ENCODE results near the gene MRPL17. TPM values are rescaled to one million over a fixed set of nuclear protein-coding genes. Genes with fewer than 3 reads are reported as not detected.
"Not testable (repeated sequence)": the region's sequence is repeated elsewhere in the genome, so short reads cannot be mapped to it uniquely, and the experiment has no call there.

Gene MRPL17
- polyA plus RNA-seq, 1 experiment = 68.9 TPM

DNA sequence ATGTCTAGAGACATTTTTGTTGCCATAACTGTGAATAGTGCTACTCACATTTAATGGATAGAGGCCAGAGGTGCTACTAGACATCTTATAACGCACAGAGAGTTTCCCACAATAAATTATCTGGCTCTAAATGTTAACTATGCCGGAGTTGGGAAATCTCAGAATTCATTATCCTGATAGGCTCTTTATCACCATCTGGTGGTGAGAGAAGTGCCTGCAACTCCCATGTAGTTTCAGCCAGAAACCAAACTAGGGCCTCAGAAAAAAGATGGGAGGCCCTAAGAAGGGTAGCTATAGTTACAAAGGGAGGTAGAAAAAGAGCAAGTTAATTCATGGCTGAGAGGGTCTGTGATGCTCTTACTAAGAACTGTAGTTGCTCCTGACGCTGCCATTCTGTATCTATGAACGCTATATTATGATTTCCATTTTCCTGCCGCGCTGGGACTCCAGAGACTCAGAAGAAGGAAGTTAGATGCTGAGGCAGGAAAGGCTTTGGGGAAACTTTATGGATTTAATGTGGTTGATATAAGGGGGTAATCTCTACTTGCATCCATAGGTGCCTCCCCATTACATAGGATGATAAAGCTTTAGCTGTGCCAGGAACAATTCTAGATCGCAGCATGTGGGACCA, 22.9 kb upstream of the MRPL17 start:
- CTCF ChIA-PET = interaction anchor here (0.6 to 5.0 kb wide), 24 partner anchors 10 to 332 kb away, joined by 3 to 54 read pairs (median 5); partner anchors contain the start of gene ILK
- TF ChIP-seq, protein P1, sequence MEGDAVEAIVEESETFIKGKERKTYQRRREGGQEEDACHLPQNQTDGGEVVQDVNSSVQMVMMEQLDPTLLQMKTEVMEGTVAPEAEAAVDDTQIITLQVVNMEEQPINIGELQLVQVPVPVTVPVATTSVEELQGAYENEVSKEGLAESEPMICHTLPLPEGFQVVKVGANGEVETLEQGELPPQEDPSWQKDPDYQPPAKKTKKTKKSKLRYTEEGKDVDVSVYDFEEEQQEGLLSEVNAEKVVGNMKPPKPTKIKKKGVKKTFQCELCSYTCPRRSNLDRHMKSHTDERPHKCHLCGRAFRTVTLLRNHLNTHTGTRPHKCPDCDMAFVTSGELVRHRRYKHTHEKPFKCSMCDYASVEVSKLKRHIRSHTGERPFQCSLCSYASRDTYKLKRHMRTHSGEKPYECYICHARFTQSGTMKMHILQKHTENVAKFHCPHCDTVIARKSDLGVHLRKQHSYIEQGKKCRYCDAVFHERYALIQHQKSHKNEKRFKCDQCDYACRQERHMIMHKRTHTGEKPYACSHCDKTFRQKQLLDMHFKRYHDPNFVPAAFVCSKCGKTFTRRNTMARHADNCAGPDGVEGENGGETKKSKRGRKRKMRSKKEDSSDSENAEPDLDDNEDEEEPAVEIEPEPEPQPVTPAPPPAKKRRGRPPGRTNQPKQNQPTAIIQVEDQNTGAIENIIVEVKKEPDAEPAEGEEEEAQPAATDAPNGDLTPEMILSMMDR (IDR thresholded peaks at IDR 0.05; ENCODE audit: insufficient read depth, low read depth, low read length) = peak; percentile 94

DNA sequence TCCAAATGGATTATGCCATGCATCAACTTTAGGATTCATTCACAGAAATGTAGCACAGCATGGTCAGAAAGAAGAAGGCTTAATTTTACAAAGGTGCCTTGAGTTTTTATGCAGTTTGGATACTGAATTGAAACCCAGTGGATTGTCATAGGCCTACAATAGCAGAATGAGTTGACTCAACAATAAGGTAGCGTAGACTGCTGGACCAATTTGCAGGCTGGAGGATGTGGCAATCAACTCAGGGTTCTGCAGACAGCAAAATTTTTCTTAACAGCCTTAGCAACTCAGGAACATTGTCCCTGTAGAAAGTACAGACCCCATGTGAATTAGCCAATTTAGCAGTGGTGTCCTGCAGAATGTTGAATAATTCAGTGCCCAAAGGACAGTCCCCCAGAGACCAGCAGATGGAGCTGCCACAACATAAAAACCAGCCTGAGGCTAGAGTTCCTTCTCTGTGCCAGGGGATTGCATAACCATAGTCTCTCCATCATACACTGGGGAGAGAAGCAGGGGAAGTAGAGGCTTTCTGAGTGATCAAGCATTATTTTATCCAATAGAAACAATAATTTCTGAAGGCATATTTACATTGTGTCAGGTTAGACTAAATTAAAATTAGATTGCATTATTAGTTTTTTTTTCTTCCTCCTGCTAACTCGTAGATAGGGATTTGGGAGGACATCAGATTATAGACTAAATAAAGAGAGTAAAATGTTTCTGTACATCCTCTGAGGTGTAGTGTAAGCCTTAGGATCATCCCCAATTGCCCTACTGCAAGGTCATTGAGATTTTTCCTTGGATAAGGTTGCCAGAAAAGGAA, 20.3 kb upstream of the MRPL17 start:
- ChIA-PET CTCF (interaction anchor here (1.1 to 5.0 kb wide), 8 partner anchors 18 to 325 kb away, joined by 3 to 54 read pairs (median 6); no protein-coding TSS in a partner anchor), POLR2A (no interaction called here)
- no peak for DNase-seq (ENCODE audit: low read depth)
- Histone ChIP-seq H3K4me3 (ENCODE audit: low read depth, low read length) (no peak overlapping the region), H3K36me3 (ENCODE audit: control insufficient read depth, insufficient read depth, low read length) (no peaks in the 10 kb centered on the region), H3K27me3 (ENCODE audit: control insufficient read depth, insufficient read depth, low read length) (no peaks in the 10 kb centered on the region)
- TF ChIP-seq, protein P1 (IDR thresholded peaks at IDR 0.05; ENCODE audit: insufficient read depth, low read depth, low read length) = peak; percentile 79

More for the DNA sequence above, 22.9 kb upstream of the MRPL17 start:
- Histone ChIP-seq H3K4me3 (ENCODE audit: low read depth, low read length) (no peak overlapping the region), H3K27me3 (ENCODE audit: control insufficient read depth, insufficient read depth, low read length) (no peaks in the 10 kb centered on the region), H3K36me3 (ENCODE audit: control insufficient read depth, insufficient read depth, low read length) (no peaks in the 10 kb centered on the region)
- DNase-seq (ENCODE audit: low read depth) = no peak
- POLR2A ChIA-PET = no interaction called here

DNA sequence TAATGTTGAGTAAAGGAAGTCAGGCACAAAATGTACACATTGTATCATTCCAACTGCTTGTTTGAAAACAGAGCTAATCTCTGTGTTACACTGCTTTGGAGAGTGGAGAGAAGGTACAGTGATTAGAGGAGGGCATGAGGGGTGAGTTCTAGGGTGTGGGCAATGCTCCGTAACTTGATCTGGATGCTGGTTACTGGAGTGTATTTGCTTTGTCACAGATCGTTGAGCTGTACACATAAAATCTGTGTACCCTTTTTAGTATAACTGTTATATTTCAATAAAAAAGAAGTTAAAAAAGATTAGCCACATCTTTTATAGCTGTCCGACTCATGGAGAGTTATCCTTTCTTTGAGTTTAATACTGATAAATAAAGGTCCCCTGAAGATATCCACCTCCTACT, 18.8 kb upstream of the MRPL17 start:
- H3K36me3 ChIP-seq (ENCODE audit: control insufficient read depth, insufficient read depth, low read length); POLR2A ChIA-PET; DNase-seq (ENCODE audit: low read depth); H3K27me3 ChIP-seq (ENCODE audit: control insufficient read depth, insufficient read depth, low read length); H3K4me3 ChIP-seq (ENCODE audit: low read depth, low read length): not testable (repeated sequence)
- CTCF ChIA-PET = interaction anchor here (0.7 to 5.0 kb wide), 5 partner anchors 7 to 319 kb away, joined by 3 to 54 read pairs (median 5); no protein-coding TSS in a partner anchor

DNA sequence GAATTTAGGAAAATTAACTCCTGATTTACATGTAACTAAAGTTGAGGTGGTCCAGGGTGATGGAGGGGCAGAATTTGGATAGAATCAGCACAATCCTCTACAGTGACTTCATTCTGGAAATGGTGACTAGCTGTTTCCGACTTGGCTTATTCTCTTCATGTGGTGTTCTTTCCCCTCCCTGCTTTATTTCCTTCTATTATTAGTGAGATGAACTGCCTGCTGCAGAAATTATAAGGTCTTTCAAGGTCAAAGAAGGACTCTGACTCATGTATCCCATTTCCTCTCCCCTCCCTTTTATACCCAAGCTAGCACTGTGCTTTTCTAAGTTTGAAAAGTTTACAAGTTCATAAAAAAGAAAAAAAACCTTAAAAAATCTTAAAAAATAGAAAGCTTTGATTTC, 12.2 kb upstream of the MRPL17 start:
- Histone ChIP-seq H3K27me3 (ENCODE audit: control insufficient read depth, insufficient read depth, low read length) (no peaks in the 10 kb centered on the region), H3K4me3 (ENCODE audit: low read depth, low read length) (no peak overlapping the region), H3K36me3 (ENCODE audit: control insufficient read depth, insufficient read depth, low read length) (no peaks in the 10 kb centered on the region)
- ChIA-PET CTCF (interaction anchor here (0.7 to 2.3 kb wide), 8 partner anchors 7 to 316 kb away, joined by 3 to 12 read pairs (median 4); partner anchors contain the start of gene MRPL17), POLR2A (interaction anchor here (0.6 kb wide), 1 partner anchor 274 kb away, joined by 6 read pairs; no protein-coding TSS in a partner anchor)
- TF ChIP-seq, protein P1 (IDR thresholded peaks at IDR 0.05; ENCODE audit: insufficient read depth, low read depth, low read length) = no peak
- peak; percentile 37 for DNase-seq (ENCODE audit: low read depth)

DNA sequence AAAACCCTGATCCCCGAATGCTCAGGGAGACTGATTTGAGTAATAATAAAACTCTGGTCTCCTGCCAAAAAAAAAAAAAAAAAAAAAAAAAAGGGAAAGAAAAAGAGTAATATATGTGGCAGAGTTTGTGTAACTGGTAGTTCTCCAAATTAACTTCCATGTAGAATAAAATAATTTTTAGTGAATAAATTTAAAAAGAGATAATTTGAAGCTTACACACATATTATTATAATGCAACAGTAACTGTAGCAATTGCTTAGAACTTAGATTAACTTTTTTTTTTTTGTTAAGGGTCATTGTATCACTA, 11.0 kb upstream of the MRPL17 start:
- H3K36me3 ChIP-seq (ENCODE audit: control insufficient read depth, insufficient read depth, low read length) = no peaks in the 10 kb centered on the region
- no peak overlapping the region for H3K4me3 ChIP-seq (ENCODE audit: low read depth, low read length)
- no peaks in the 10 kb centered on the region for H3K27me3 ChIP-seq (ENCODE audit: control insufficient read depth, insufficient read depth, low read length)
- ChIA-PET POLR2A (interaction anchor here (0.7 to 1.0 kb wide), 2 partner anchors 83 to 374 kb away, joined by 3 to 7 read pairs; partner anchors contain the start of gene TAF10), CTCF (interaction anchor here (1.0 to 1.6 kb wide), 2 partner anchors 8 to 76 kb away, joined by 3 to 5 read pairs; no protein-coding TSS in a partner anchor)
- no peak for DNase-seq (ENCODE audit: low read depth)
- TF ChIP-seq, protein P1 (IDR thresholded peaks at IDR 0.05; ENCODE audit: insufficient read depth, low read depth, low read length) = no peak
